ENCODE data around the gene SLC50A1. TPM values are rescaled to one million over a fixed set of nuclear protein-coding genes. Genes with fewer than 3 reads are reported as not detected.

SLC50A1 gene
- polyA plus RNA-seq, 1 experiment = 47.4 TPM

GRCh38 chr1:155130272-155131006 is 5.2 kb upstream of the SLC50A1 start:
- no peak for DNase-seq (ENCODE audit: low read depth)
- TF ChIP-seq CTCF (IDR thresholded peaks at IDR 0.05; ENCODE audit: insufficient read depth, low read depth, low read length) = no peak
- Histone ChIP-seq H3K27me3 (ENCODE audit: control insufficient read depth, insufficient read depth, low read length) (peaks cover 37% of the 10 kb centered on the region), H3K36me3 (ENCODE audit: control insufficient read depth, insufficient read depth, low read length) (no peaks in the 10 kb centered on the region), H3K4me3 (ENCODE audit: low read depth, low read length) (no peak overlapping the region)
- ChIA-PET CTCF (interaction anchor here (1.0 to 3.4 kb wide), 3 partner anchors 39 to 45 kb away, joined by 3 to 22 read pairs (median 9); partner anchors contain the start of gene KRTCAP2), POLR2A (no interaction called here)

- CTCF ChIA-PET = interaction anchor here (2.6 to 3.4 kb wide), 2 partner anchors 40 to 46 kb away, joined by 9 to 22 read pairs; no protein-coding TSS in a partner anchor
- peaks cover 30% of the 10 kb centered on the region for H3K27me3 ChIP-seq (ENCODE audit: control insufficient read depth, insufficient read depth, low read length)
- POLR2A ChIA-PET = no interaction called here
- H3K36me3 ChIP-seq (ENCODE audit: control insufficient read depth, insufficient read depth, low read length) = no peaks in the 10 kb centered on the region
- no peak overlapping the region for H3K4me3 ChIP-seq (ENCODE audit: low read depth, low read length)
- TF ChIP-seq CTCF (IDR thresholded peaks at IDR 0.05; ENCODE audit: insufficient read depth, low read depth, low read length) = no peak
- DNase-seq (ENCODE audit: low read depth) = no peak
These were observed 4.4 kb upstream of the SLC50A1 start for GRCh38 chr1:155131285-155131684.

- TF ChIP-seq CTCF (IDR thresholded peaks at IDR 0.05; ENCODE audit: insufficient read depth, low read depth, low read length) = no peak
- ChIA-PET POLR2A (no interaction called here), CTCF (interaction anchor here (1.1 to 3.4 kb wide), 3 partner anchors 35 to 46 kb away, joined by 3 to 22 read pairs (median 9); no protein-coding TSS in a partner anchor)
- H3K36me3 ChIP-seq (ENCODE audit: control insufficient read depth, insufficient read depth, low read length) = no peaks in the 10 kb centered on the region; the same call in 1 of the 2 replicates
- peaks cover 26% of the 10 kb centered on the region for H3K27me3 ChIP-seq (ENCODE audit: control insufficient read depth, insufficient read depth, low read length)
- DNase-seq (ENCODE audit: low read depth) = no peak
- H3K4me3 ChIP-seq (ENCODE audit: low read depth, low read length) = no peak overlapping the region
These were observed 3.8 kb upstream of the SLC50A1 start for GRCh38 chr1:155131856-155132255.

- DNase-seq (ENCODE audit: low read depth) = no peak
- Histone ChIP-seq H3K36me3 (ENCODE audit: control insufficient read depth, insufficient read depth, low read length) (peaks cover 5% of the 10 kb centered on the region), H3K4me3 (ENCODE audit: low read depth, low read length) (no peak overlapping the region), H3K27me3 (ENCODE audit: control insufficient read depth, insufficient read depth, low read length) (peaks cover 10% of the 10 kb centered on the region)
- POLR2A ChIA-PET = interaction anchor here (0.6 kb wide), 1 partner anchor 16 kb away, joined by 3 read pairs; no protein-coding TSS in a partner anchor
- no peak for TF ChIP-seq CTCF (IDR thresholded peaks at IDR 0.05; ENCODE audit: insufficient read depth, low read depth, low read length)
- CTCF ChIA-PET = interaction anchor here (0.9 to 3.2 kb wide), 4 partner anchors 33 to 799 kb away, joined by 3 to 19 read pairs (median 4); no protein-coding TSS in a partner anchor
These were observed 1.8 kb upstream of the SLC50A1 start for GRCh38 chr1:155133799-155134281.

- ChIA-PET CTCF (interaction anchor here (1.2 to 4.2 kb wide), 6 partner anchors 9 to 49 kb away, joined by 4 to 19 read pairs (median 11); partner anchors contain the start of gene KRTCAP2), POLR2A (interaction anchor here (0.6 to 0.7 kb wide), 2 partner anchors 17 to 1148 kb away, joined by 3 to 4 read pairs; partner anchors contain the start of gene RAB13)
- Histone ChIP-seq H3K36me3 (ENCODE audit: control insufficient read depth, insufficient read depth, low read length) (peaks cover 5% of the 10 kb centered on the region), H3K4me3 (ENCODE audit: low read depth, low read length) (no peak overlapping the region), H3K27me3 (ENCODE audit: control insufficient read depth, insufficient read depth, low read length) (peaks cover 5% of the 10 kb centered on the region)
- TF ChIP-seq CTCF (IDR thresholded peaks at IDR 0.05; ENCODE audit: insufficient read depth, low read depth, low read length) = no peak
- DNase-seq (ENCODE audit: low read depth) = no peak
These were observed 1.3 kb upstream of the SLC50A1 start for GRCh38 chr1:155134322-155134721.

All from BJ (cell line).